SK-MEL-5 (cell line): ENCODE results near the gene HACD3. TPM values are rescaled to one million over a fixed set of nuclear protein-coding genes. Genes with fewer than 3 reads are reported as not detected.
A peak's percentile ranks its signal among the peaks of the same experiment; 100 is the strongest.
"Not testable (repeated sequence)": the region's sequence is repeated elsewhere in the genome, so short reads cannot be mapped to it uniquely, and the experiment has no call there.

Experiments
- DNase-seq: peaks from one replicate; pipeline ENCODE4 v3.0.0-alpha.2; 2016; ENCODE audit warnings: low read depth, low spot score
- in situ Hi-C: cut with HindIII; loops from 2 replicates; pipeline ENCODE4 v1.10.0; 2016; ENCODE audit warnings: low sequenced_read_pairs, high pct_unique_total_duplicates, low pct_unique_long_range_greater_than_20kb
- total RNA-seq: library from RNA; depleted of rRNA; stranded (reverse); fragments of >200 nt; shearing (Covaris generic); gene quantifications from 2 replicates; pipeline ENCODE4 v1.2.3, GENCODE V29; 2014

The HACD3 gene
- total RNA-seq, 1 experiment from 2014 or later, result 171 TPM

DNA sequence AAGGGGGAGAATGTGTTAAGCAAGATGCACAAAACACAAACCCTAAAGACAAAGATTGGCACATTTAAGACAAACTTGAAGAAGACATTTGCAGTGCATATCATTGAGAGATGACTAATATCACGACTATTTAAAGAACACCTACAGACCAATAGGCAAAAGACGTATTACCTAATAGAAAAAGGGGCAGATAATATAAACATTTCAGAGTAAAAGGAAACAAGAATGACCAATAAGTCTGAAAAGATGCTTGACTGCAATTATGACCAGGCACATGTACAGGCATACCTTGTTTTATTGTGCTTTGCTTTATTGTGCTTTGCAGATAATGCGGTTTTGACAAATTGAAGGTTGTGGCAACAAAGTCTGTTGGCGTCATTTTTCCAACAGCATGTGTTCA lies 4.9 kb downstream of the HACD3 start:
- in situ Hi-C loops, result no loop called here
- DNase-seq, result no peak

DNA sequence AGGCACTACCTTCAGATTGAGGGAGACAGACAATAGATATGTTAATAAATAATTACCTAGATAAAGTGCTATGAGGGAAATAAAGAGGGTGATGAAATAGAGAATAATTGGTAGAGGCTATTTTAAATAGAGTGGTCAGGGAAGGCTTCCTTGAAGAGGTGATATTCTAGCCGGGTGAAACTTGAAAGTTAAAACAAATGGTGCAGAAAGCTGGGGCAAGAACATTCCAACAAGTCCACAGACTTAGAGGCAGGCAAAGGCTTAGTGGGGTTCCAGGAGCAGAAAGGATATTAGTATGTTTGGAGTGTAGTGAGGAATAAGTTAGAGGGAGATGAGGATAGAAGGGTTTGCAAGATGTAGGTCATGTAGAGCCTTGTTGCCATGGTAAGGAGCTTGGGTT lies 10.1 kb downstream of the HACD3 start:
- in situ Hi-C loops, result no loop called here
- DNase-seq, result no peak

DNA sequence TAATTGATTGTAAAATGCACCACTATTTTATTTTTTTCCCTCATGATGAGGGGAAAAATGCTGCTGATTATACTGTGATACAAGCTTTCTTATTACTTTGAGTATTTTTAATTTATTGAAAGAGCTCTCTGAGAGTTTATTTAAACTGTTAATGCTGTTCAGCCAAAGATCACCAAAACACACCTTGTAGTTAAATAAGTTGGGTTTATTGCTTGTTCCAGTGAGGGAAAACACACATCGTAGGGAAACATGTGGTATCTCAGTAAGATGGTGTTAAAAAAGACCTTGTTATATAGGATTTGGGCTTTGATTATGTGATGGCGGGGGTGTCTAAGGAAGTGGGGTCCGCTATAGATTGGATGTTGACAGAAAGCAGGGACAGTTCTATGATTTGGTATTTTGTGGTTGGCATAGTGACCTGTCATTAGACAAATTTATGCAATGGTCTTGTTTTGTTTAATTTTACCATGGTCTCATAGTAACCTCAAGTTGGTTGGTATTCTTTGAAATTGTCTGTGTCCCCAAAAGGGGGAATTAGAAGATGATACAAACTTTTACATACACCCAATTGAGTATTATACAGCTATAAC lies 11.1 kb downstream of the HACD3 start:
- no peak for DNase-seq
- in situ Hi-C loops, result no loop called here

DNA sequence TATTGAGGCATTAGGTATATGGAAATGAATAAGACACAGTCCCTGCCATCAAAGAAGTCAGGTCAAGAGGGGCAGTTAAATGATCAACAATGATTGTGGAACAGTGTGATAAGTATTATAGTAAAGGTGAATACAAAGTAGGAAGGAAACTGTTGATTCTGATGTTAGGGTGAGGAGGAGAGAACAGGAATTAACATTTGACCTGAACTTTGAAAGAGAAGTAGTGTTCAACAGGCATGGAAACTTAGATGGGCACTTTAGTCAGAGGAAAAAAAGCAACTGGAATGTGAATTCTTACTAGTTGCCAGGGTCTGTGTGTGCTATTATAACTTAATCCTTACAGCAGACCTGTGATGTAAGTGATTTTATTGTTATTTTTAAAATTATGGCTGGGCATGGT lies 17.6 kb downstream of the HACD3 start:
- DNase-seq, result no peak
- in situ Hi-C loops, result no loop called here

DNA sequence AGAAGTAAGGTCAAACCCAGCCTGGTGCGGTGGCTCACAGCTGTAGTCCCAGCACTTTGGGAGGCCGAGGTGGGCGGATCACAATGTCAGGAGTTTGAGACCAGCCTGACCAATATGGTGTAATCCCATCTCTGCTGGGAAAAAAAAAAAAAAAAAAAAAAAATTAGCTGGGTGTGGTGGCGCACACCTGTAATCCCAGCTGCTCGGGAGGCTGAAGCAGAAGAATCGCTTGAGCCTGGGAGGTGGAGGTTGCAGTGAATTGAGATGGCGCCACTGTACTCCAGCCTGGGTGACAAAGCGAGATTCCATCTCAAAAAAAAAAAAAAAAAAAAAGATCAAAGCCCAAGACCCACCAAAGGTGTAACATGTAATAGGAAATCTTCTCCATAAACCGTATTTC lies 19.0 kb downstream of the HACD3 start:
- DNase-seq, in situ Hi-C loops: not testable (repeated sequence)

DNA sequence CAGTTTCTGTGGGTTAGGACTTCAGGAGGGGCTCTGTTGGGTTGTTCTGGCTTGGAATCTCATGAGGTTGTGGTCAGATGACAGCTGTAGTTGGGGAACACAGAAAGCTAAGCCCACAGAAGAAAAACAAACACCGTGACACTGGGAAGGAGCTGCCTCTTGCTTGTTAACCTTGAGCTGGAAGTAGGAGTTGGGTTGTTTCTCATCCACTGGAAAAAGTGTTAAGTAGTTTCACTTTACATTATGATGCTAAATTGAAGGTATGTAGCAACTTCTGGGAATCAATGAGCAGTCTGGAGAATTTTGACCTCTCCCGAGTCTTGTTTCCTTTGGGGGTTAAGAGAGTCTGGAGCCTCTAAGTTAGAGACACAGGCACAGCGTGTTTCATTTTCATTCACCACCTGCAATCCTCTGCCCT lies 20.4 kb downstream of the HACD3 start:
- DNase-seq, result peak; percentile 56
- in situ Hi-C loops, result loop anchor here (25.0 kb wide), 1 partner anchor 88 kb away; no protein-coding TSS in a partner anchor

DNA sequence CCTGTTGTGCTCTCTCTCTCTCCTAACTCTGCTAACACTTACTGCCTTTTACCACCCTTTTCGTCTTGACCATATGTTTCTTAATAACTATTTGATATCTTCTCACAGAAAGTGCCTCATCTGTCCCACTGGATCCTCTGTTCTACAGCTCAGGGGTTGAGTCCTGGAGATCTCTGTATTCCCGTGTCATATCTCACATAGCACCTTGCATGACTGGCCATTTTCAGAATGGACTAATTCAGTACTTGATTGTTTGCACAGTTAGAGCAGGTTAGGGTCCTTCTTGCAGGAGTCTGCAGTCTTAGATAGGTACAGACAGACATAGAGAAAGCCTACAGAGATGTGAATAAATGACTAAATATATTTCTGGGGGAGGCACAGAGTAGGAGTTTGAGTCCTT lies 20.9 kb downstream of the HACD3 start:
- in situ Hi-C loops, result loop anchor here (25.0 kb wide), 1 partner anchor 89 kb away; no protein-coding TSS in a partner anchor
- no peak for DNase-seq

DNA sequence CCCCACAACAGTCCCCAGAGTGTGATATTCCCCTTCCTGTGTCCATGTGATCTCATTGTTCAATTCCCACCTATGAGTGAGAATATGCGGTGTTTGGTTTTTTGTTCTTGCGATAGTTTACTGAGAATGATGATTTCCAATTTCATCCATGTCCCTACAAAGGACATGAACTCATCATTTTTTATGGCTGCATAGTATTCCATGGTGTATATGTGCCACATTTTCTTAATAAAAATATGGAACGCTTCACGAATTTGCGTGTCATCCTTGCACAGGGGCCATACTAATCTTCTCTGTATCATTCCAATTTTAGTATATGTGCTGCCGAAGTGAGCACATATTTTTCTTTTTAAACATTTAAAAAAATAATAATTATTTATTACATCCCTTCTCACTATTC lies 22.6 kb downstream of the HACD3 start:
- DNase-seq, result not testable (repeated sequence)
- in situ Hi-C loops, result loop anchor here (25.0 kb wide), 1 partner anchor 91 kb away; no protein-coding TSS in a partner anchor

DNA sequence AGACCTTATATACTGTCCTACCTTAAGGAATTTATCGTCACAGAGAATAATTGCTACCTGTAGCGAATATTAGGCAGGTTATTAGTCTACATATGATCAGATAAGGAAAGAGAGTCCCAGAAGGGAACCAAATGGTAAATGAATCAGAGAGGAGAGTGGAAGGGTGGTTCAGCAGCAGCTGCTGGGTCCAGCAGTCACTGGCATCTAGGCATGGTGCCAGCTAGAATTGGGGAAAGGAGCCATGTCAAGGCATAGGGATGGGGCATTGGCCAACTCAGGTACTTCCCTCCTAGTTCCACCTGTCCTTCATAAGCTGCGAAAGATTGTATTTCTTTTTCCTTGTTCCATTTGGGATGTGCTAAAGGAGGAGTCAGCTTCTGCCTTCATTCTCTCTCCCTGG lies 23.4 kb downstream of the HACD3 start:
- in situ Hi-C loops, result loop anchor here (25.0 kb wide), 1 partner anchor 91 kb away; no protein-coding TSS in a partner anchor
- DNase-seq, result no peak

DNA sequence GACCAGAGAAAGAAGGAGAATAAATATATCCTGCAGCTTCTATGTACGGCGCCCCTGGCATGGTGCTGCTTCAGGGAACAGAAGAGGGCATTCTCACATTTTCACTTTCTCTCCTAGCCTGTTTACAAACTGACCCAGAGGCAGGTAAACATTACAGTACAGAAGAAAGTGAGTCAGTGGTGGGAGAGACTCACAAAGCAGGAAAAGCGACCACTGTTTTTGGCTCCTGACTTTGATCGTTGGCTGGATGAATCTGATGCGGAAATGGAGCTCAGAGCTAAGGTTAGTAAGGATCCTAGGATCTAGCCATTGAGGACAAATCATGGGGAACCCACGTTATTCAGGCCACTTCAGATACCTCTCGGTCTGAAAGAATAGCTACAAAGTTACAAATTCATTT lies 26.4 kb downstream of the HACD3 start:
- in situ Hi-C loops, result loop anchor here (25.0 kb wide), 1 partner anchor 94 kb away; no protein-coding TSS in a partner anchor
- no peak for DNase-seq

DNA sequence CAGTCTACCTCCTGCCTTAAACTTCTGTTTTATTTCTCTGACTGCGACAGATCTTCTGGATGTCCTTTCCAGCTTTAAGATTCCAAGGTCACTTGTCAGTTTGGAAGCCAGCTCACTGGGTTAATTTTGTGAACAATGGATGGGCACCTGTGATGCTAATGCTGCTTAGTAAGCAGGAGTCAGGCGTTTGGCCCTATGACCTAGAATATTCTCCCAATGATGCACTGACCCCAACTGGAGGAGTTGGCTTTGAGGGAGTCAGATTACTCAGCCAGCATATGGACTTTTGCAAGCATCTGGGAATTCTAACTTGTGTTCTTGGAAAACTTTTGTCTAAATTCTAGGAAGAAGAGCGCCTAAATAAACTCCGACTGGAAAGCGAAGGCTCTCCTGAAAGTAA lies 28.1 kb downstream of the HACD3 start:
- in situ Hi-C loops, result loop anchor here (25.0 kb wide), 1 partner anchor 96 kb away; no protein-coding TSS in a partner anchor
- DNase-seq, result no peak

DNA sequence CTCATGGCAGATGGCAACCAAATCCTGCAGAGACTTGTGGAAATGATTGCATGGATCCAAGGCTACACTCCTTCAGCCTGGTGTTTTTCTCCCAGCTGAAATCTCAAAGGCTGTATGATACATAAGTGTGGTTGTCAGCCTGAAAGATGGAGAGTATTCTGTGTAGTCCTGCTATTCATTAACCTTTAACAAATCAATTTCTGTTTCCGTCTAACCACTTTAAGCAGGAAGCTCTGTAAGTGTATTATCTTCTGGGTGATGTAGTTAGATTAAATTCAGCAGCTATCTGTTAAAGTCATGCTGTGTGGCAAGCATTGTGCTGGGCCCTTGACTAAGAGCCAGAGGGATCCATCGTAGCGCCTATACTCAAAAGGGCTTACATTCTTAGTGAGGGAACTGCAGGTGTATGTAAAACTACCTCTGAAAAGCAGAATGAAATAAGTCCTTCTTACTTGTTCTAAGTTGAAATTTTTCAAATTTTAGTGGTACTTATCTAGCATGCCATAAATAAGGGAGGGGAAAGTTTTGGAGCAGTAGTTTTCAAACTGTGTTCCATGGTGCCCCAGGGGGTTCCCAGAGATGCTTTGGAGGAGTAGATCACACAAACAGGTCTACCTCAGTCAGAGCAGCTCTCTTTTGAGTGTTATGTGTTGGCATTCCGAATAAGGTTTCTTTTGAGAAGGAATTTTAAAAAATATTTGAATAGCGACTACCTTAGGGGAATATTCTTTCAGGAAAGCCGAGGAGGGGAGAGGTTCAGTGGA lies 28.9 kb downstream of the HACD3 start:
- in situ Hi-C loops, result loop anchor here (25.0 kb wide), 1 partner anchor 97 kb away; no protein-coding TSS in a partner anchor
- DNase-seq, result no peak

DNA sequence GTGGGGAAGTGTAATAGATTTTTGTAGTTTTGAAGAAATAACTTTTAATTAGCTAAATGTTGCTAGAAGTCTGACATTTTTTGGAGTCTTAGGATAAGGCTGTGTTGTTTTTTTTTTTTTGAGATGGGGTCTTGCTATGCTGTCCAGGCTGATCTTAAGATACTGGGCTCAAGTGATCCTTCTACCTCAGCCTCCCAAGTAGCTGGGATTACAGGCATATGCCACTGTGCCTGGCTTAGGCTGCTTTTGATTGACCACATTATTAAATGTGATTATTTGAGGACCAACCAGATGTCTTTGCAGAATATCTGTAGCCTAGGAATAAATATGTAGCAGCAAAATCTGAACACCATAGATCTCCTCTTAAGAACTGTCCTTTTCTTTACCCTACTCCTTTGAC lies 29.7 kb downstream of the HACD3 start:
- no peak for DNase-seq
- in situ Hi-C loops, result loop anchor here (25.0 kb wide), 1 partner anchor 98 kb away; no protein-coding TSS in a partner anchor

DNA sequence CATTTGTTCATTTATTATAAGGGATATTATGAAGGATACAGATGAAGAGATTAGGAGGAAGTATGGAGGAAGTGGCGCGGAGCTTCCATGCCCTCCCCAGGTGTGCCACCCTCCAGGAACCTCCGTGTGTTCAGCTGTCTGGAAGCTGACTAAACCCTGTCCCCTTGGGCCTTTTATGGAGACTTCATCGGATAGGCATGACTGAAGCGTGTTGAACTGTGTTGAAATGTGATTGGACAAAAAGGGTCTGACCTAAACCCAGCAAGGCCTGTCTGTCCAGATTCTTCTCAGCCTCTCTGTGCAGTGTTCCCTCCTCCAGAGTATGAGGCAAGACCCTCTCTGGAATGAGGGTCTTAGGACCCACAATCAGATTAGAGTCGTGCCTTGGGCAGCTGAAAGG lies 31.7 kb downstream of the HACD3 start:
- in situ Hi-C loops, result loop anchor here (25.0 kb wide), 1 partner anchor 100 kb away; no protein-coding TSS in a partner anchor
- no peak for DNase-seq

DNA sequence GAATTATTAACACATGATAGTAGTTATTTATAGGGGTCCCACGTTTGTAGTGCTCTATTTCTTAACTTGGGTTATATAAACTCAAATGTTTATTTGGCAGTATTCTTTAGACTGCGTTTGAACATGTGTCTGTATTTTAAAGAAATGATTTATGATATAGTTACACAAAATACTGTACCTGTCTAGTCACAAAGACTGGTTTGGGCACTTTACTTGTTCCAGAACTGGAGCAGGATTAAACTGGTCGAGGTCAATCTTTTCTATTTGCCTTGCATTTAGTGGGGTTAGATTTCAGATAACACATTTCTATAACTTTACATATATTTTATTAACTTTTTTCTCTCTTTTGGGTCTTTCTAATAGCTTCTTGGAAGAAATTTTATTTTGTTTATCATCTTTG lies 39.5 kb downstream of the HACD3 start:
- DNase-seq, result no peak
- in situ Hi-C loops, result loop anchor here (25.0 kb wide), 1 partner anchor 107 kb away; no protein-coding TSS in a partner anchor

DNA sequence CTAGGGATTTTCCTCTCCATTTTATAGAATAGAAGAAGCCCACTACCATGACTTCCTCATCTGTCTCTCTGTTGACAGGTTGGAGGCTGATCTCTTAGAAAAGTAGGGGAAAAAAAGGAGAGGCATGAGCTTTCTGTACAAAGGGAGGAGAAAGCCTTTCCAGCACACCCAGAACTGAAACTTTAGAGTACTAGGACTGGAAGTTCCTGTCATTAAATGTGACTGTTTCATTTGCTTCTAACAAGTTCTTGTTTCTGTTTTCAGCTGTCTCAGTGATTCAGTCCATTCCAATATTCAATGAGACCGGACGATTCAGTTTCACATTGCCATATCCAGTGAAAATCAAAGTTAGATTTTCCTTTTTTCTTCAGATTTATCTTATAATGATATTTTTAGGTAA lies 41.7 kb downstream of the HACD3 start:
- in situ Hi-C loops, result loop anchor here (25.0 kb wide), 1 partner anchor 110 kb away; no protein-coding TSS in a partner anchor
- DNase-seq, result no peak

DNA sequence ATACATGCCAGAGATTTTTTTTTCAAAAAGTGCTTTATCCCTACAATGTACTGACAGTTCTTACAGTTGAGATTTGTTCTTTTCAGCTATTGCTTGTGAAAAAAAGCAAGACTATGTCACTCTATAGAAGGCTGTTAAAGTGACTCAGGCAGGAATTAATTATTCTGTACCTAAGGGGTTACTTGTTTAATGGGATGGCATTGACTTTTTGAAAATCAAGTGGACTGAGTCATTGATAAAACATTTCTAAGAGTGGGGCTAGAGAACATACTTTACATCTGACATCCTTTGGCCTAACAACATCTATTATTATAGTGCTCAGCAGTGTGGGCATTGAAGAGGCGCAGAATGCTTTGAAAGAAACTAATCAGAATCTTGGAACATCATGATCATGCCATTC lies 46.4 kb downstream of the HACD3 start:
- in situ Hi-C loops, result no loop called here
- no peak for DNase-seq

DNA sequence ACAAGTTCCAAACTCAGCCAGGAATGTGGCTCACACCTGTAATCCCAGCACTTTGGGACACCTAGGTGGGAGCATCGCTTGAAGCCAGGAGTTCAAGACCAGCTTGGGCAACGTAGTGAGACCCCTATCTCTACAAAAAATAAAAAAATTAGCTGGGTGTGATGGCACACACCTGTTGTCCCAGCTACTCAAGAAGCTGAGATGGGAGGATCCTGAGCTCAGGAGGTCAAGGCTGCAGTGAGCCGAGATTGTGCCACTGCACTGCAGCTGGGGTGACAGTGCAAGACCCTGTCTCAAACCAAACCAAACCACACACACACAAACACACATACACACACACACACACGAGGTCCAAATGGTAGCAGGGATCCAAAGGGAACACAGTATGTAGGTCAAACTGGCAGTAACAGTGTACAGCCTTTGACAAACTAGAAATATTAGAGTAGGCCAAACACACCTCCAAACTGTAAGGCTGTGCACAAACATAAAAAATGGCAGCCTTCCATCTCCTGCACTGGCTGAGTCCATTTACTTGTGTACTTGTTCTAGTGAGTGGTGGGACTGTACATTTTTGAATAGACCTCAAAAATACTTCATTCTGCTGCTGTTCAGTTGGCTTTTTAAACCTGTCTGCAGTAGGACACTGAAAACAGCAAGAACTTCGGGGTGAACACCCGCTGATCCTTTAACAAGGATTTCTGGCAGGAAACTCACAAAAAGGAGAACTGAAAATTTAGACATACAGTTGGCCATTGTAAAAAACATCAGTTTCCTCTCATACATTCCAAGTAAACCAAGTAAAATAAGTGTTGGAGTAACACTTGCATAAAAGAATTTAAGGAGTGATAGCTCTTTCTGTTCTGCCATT lies 47.1 kb downstream of the HACD3 start:
- in situ Hi-C loops, result no loop called here
- no peak for DNase-seq
